ENCODE results near the gene XRRA1.

DNA sequence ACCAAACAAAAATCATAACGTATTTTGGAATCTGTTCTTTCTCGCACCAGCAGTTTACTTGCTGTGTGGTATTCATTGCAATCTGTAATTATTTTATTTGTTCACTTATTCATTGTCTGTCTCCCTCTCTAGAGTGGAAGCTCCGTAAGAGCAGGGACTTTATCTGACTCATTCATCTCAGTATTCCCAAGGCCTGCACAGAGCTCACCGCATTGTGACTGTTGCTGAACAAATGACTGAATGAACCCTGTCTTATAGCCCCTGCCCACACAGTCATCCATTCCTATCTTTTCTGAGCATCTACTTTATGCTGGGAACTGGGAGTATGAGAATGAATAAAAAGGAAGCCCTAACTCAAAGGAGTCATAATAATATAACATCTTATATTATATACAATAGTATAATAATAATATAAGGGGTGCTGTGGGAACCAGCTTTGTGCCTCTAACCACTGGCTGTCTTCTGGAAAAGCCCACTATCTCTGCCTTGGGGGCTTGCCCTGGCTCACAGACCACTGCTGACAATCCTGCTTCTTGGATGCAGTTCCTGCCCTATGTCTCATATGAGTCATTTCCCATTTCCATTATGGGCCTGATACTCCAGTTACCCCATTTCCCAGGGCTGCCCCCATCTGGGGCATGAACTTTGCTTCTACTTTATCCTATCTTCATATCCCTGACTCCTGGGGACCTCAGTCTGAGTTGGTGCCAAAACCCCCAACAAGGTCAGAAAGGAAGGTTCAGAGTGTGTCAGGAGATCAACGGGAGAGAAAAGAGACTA lies 11.0 kb downstream of the XRRA1 start:
- no peak for TF ChIP-seq CTCF (tag by site-specific recombination; IDR thresholded peaks at IDR 0.05)
- no peak for TF ChIP-seq REPIN1 (tag by site-specific recombination; IDR thresholded peaks at IDR 0.05; ENCODE audit: low read depth)
- TF ChIP-seq, protein P1, sequence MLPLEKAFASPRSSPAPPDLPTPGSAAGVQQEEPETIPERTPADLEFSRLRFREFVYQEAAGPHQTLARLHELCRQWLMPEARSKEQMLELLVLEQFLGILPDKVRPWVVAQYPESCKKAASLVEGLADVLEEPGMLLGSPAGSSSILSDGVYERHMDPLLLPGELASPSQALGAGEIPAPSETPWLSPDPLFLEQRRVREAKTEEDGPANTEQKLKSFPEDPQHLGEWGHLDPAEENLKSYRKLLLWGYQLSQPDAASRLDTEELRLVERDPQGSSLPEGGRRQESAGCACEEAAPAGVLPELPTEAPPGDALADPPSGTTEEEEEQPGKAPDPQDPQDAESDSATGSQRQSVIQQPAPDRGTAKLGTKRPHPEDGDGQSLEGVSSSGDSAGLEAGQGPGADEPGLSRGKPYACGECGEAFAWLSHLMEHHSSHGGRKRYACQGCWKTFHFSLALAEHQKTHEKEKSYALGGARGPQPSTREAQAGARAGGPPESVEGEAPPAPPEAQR (tag by site-specific recombination; IDR thresholded peaks at IDR 0.05): no peak
- TF ChIP-seq, protein P2, sequence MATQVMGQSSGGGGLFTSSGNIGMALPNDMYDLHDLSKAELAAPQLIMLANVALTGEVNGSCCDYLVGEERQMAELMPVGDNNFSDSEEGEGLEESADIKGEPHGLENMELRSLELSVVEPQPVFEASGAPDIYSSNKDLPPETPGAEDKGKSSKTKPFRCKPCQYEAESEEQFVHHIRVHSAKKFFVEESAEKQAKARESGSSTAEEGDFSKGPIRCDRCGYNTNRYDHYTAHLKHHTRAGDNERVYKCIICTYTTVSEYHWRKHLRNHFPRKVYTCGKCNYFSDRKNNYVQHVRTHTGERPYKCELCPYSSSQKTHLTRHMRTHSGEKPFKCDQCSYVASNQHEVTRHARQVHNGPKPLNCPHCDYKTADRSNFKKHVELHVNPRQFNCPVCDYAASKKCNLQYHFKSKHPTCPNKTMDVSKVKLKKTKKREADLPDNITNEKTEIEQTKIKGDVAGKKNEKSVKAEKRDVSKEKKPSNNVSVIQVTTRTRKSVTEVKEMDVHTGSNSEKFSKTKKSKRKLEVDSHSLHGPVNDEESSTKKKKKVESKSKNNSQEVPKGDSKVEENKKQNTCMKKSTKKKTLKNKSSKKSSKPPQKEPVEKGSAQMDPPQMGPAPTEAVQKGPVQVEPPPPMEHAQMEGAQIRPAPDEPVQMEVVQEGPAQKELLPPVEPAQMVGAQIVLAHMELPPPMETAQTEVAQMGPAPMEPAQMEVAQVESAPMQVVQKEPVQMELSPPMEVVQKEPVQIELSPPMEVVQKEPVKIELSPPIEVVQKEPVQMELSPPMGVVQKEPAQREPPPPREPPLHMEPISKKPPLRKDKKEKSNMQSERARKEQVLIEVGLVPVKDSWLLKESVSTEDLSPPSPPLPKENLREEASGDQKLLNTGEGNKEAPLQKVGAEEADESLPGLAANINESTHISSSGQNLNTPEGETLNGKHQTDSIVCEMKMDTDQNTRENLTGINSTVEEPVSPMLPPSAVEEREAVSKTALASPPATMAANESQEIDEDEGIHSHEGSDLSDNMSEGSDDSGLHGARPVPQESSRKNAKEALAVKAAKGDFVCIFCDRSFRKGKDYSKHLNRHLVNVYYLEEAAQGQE (tag by site-specific recombination; IDR thresholded peaks at IDR 0.05): no peak
- TF ChIP-seq, protein P3, sequence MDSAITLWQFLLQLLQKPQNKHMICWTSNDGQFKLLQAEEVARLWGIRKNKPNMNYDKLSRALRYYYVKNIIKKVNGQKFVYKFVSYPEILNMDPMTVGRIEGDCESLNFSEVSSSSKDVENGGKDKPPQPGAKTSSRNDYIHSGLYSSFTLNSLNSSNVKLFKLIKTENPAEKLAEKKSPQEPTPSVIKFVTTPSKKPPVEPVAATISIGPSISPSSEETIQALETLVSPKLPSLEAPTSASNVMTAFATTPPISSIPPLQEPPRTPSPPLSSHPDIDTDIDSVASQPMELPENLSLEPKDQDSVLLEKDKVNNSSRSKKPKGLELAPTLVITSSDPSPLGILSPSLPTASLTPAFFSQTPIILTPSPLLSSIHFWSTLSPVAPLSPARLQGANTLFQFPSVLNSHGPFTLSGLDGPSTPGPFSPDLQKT (IDR thresholded peaks at IDR 0.05; ENCODE audit: borderline replicate concordance, low read depth, low read length): no peak
- no peak for TF ChIP-seq ZFP41 (tag by site-specific recombination; IDR thresholded peaks at IDR 0.05; ENCODE audit: borderline replicate concordance)
- no peak for TF ChIP-seq GLIS2 (tag by site-specific recombination; IDR thresholded peaks at IDR 0.05)
- TF ChIP-seq ZNF274 (IDR thresholded peaks at IDR 0.05; ENCODE audit: low read length): no peak
- TF ChIP-seq ZNF274 (tag by site-specific recombination; IDR thresholded peaks at IDR 0.05; ENCODE audit: borderline replicate concordance): no peak

Data from HEK293 (cell line).